K562 (cell line): ENCODE data around the gene GDF7. TPM values are rescaled to one million over a fixed set of nuclear protein-coding genes. Genes with fewer than 3 reads are reported as not detected.

ENCODE experiments used
- ATAC-seq: fragments of 200-7000 bp; cut with Tn5 transposase; 3 replicates; pipeline ENCODE4 v1.9.1; 2020; ENCODE audit warnings: moderate library complexity
- BruUV-seq: library from RNA; stranded (reverse); fragments of 400-500 nt; replicated peaks from 2 replicates; lab custom pipeline; 2021; lab: Mats Ljungman, UMichigan
- CTCF ChIA-PET: fragments of 300-600 bp; formaldehyde crosslinking; extraction: SDS; loops from one replicate; lab custom pipeline; 2021; ENCODE audit warnings: low intra/inter-chr PET ratio; lab: Yijun Ruan, JAX
- POLR2A ChIA-PET: fragments of 300-600, 350-650 bp; sonication (Branson Sonifier 250); formaldehyde crosslinking; extraction: SDS; loops from one replicate; lab custom pipeline; 2021; ENCODE audit warnings: antibody characterized with exemption, inconsistent platforms; lab: Yijun Ruan, JAX
- DNase-seq, 4 experiments: peaks; one replicate each; pipeline versions ENCODE4 v3.0.0 to v3.0.0-alpha.2; 2011 to 2018; ENCODE audit warnings: low spot score in 3 of 4, mixed read lengths in 3 of 4; ENCODE audit errors: extremely low read depth in 1 of 4
- FAIRE-seq: peaks from 2 replicates; lab custom pipeline; 2011; peaks lifted over from hg19 to GRCh38; lab: Jason Lieb, UNC
- H2AFZ ChIP-seq: 2 replicates; pipeline ENCODE4 v1.6.0; 2011; ENCODE audit warnings: low read depth, low read length, control low read depth, inconsistent platforms
- H3K27ac ChIP-seq: fragments of 200-600 bp; 3 replicates; pipeline ENCODE4 v1.8.0; 2011; ENCODE audit warnings: low read depth, mild to moderate bottlenecking, control low read depth, inconsistent platforms, low read length, moderate library complexity, mixed read lengths; ENCODE audit errors: extremely low read depth
- H3K27me3 ChIP-seq, 2 experiments: fragments of 300-600 bp in 1 of 2; 2 replicates in 1 of 2; 3 replicates in 1 of 2; pipeline versions ENCODE4 v1.6.0 to v1.8.0; 2011; ENCODE audit warnings: inconsistent platforms in 2 of 2, low read length in 2 of 2, mild to moderate bottlenecking in 1 of 2, mixed read lengths in 1 of 2, moderate library complexity in 1 of 2; ENCODE audit not compliant: control insufficient read depth in 2 of 2, insufficient read depth in 2 of 2
- H3K36me3 ChIP-seq: fragments of 300-600 bp; 3 replicates; pipeline ENCODE4 v1.8.0; 2011; ENCODE audit warnings: mild to moderate bottlenecking, low read length, inconsistent platforms; ENCODE audit not compliant: control insufficient read depth, insufficient read depth
- H3K4me1 ChIP-seq, 2 experiments: fragments of 200-600 bp in 1 of 2; replicated peaks in 1 of 2; 2 replicates in 1 of 2; 3 replicates in 1 of 2; pipeline versions ENCODE4 v1.5.1 to v1.8.0; 2011; ENCODE audit warnings: inconsistent platforms in 2 of 2, low read length in 2 of 2, mild to moderate bottlenecking in 1 of 2, mixed read lengths in 1 of 2, moderate library complexity in 1 of 2; ENCODE audit not compliant: control insufficient read depth in 2 of 2, insufficient read depth in 2 of 2
- H3K4me2 ChIP-seq: 2 replicates; pipeline ENCODE4 v1.6.1; 2011; ENCODE audit warnings: low read length, control low read depth, inconsistent platforms, mixed read lengths; ENCODE audit not compliant: insufficient read depth
- H3K4me3 ChIP-seq: fragments of 200-600 bp; sonication (generic), shearing (Covaris generic); 2 replicates; pipeline ENCODE4 v1.5.1; 2016; ENCODE audit warnings: control low read depth, inconsistent platforms
- H3K79me2 ChIP-seq: fragments of 200-600 bp; 3 replicates; pipeline ENCODE4 v1.8.0; 2011; ENCODE audit warnings: low read length, inconsistent platforms; ENCODE audit not compliant: control insufficient read depth, insufficient read depth
- H3K9ac ChIP-seq, 2 experiments: 2 replicates each; pipeline versions ENCODE4 v1.6.0 to v1.6.1; 2011; ENCODE audit warnings: low read depth in 2 of 2, low read length in 2 of 2, control low read depth in 1 of 2, inconsistent platforms in 1 of 2, mild to moderate bottlenecking in 1 of 2, mixed read lengths in 1 of 2; ENCODE audit not compliant: insufficient read depth in 1 of 2
- H3K9me1 ChIP-seq: one replicate; pipeline ENCODE4 v1.6.0; 2011; ENCODE audit warnings: inconsistent platforms, mild to moderate bottlenecking, low read length, moderate library complexity; ENCODE audit not compliant: control insufficient read depth, insufficient read depth
- H3K9me3 ChIP-seq: replicated peaks from 2 replicates; pipeline ENCODE4 v1.5.1; 2011; ENCODE audit warnings: low read depth, low read length, inconsistent platforms; ENCODE audit not compliant: control insufficient read depth, insufficient read depth
- H4K20me1 ChIP-seq: replicated peaks from 2 replicates; pipeline ENCODE4 v1.6.1; 2011; ENCODE audit warnings: low read length, inconsistent platforms, mixed read lengths; ENCODE audit not compliant: control insufficient read depth, insufficient read depth
- CHD1 ChIP-seq: fragments of 200-600 bp; sonication (generic); IDR thresholded peaks from one replicate; pipeline ENCODE4 v1.6.1; 2012; ENCODE audit warnings: mild to moderate bottlenecking, moderate library complexity, low read length, inconsistent platforms
- CHD4 ChIP-seq: fragments of 200-600 bp; sonication (generic); IDR thresholded peaks from 3 replicates; pipeline ENCODE4 v1.6.1; 2012; ENCODE audit warnings: low read depth, mild to moderate bottlenecking, mixed read lengths, low read length, inconsistent platforms; ENCODE audit not compliant: insufficient read depth, insufficient replicate concordance, poor library complexity, severe bottlenecking
- ERF ChIP-seq: fragments of 450-650 bp; formaldehyde crosslinking; IDR thresholded peaks from 2 replicates; pipeline ENCODE4 v1.4.0; 2020; ENCODE audit warnings: mild to moderate bottlenecking, mixed read lengths
- MEF2A ChIP-seq: IDR thresholded peaks from 2 replicates; pipeline ENCODE4 v1.6.1; 2011; ENCODE audit warnings: low read depth, mild to moderate bottlenecking, low read length, moderate library complexity; ENCODE audit not compliant: control insufficient read depth
- NR4A1 ChIP-seq, 2 experiments: fragments of 250-450 bp in 1 of 2; fragments of 450-650 bp in 1 of 2; sonication (Bioruptor Pico) in 1 of 2; IDR thresholded peaks; 2 replicates each; pipeline versions ENCODE4 v1.4.0 to v1.6.1; 2016 to 2020; ENCODE audit warnings: mild to moderate bottlenecking in 2 of 2, missing compliant biosample characterization in 1 of 2, missing genetic modification characterization in 1 of 2, moderate library complexity in 1 of 2
- PURB ChIP-seq: sonication (generic); formaldehyde crosslinking; IDR thresholded peaks from 2 replicates; pipeline ENCODE4 v1.9.0; 2021; ENCODE audit warnings: low read depth, mild to moderate bottlenecking, missing genetic modification reagents
- SREBF2 ChIP-seq: sonication (generic); formaldehyde crosslinking; IDR thresholded peaks from 2 replicates; pipeline ENCODE4 v1.4.0; 2020; ENCODE audit warnings: mild to moderate bottlenecking, missing genetic modification reagents
- XRCC4 ChIP-seq: IDR thresholded peaks from one replicate; pipeline ENCODE4 v1.6.1; 2011; ENCODE audit not compliant: insufficient read depth, insufficient read length; ENCODE audit errors: extremely low read depth
- ZNF175 ChIP-seq: fragments of 200-800 bp; sonication (Bioruptor generic); IDR thresholded peaks from 2 replicates; pipeline ENCODE4 v1.6.1; 2016; ENCODE audit warnings: low read depth, mild to moderate bottlenecking, missing genetic modification characterization, missing compliant biosample characterization
- ZNF197 ChIP-seq: fragments of 200-800 bp; sonication (Bioruptor generic); IDR thresholded peaks from 2 replicates; pipeline ENCODE4 v1.6.1; 2016; ENCODE audit warnings: low read depth, missing genetic modification characterization, missing compliant biosample characterization
- ZNF232 ChIP-seq: sonication (generic); formaldehyde crosslinking; IDR thresholded peaks from 2 replicates; pipeline ENCODE4 v1.8.0; 2022; ENCODE audit warnings: mild to moderate bottlenecking, missing genetic modification reagents
- ZNF699 ChIP-seq: fragments of 250-450 bp; sonication (Bioruptor Pico); IDR thresholded peaks from 2 replicates; pipeline ENCODE4 v1.8.0; 2021; ENCODE audit warnings: mild to moderate bottlenecking, moderate library complexity; ENCODE audit not compliant: insufficient replicate concordance
- ZNF77 ChIP-seq: fragments of 250-450 bp; sonication (Bioruptor Pico); IDR thresholded peaks from 2 replicates; pipeline ENCODE4 v1.5.0; 2020
- ZNF780A ChIP-seq: fragments of 250-450 bp; sonication (Bioruptor Pico); IDR thresholded peaks from 2 replicates; pipeline ENCODE4 v1.5.0; 2021; ENCODE audit warnings: mild to moderate bottlenecking
- WGBS: fragments of 100-300 bp; shearing (Covaris generic); methylation state at CpG from one replicate; pipeline ENCODE4 v1.1.6; 2016; ENCODE audit warnings: low coverage, mixed read lengths; ENCODE audit not compliant: insufficient coverage; ENCODE audit errors: missing lambda C conversion rate; 5-methylcytosine and 5-hydroxymethylcytosine counted together
- in situ Hi-C: fragments of 300-500 bp; cut with MboI; formaldehyde crosslinking; loops from 4 replicates; pipeline ENCODE4 v1.15.0; 2018; ENCODE audit warnings: inconsistent platforms, mixed read lengths
- intact Hi-C: fragments of 100-400 bp; cut with micrococcal nuclease; formaldehyde crosslinking; loops from 2 replicates; pipeline ENCODE4 v1.14.2; 2022
- polyA plus RNA-seq, 8 experiments: library from polyadenylated mRNA; depleted of rRNA in 4 of 8; stranded (reverse) in 5 of 8; unstranded in 3 of 8; fragments of >200 nt; fragmentation: Nextera tagmentation in 2 of 8; fragmentation: Illumina TruSeq in 1 of 8; extraction: Ambion mirVana in 2 of 8; extraction: Trizol in 1 of 8; gene quantifications; 2 replicates each; pipeline versions ENCODE4 v1.2.1 to v1.2.3, GENCODE V29; 2011 to 2014; ENCODE audit warnings: inconsistent platforms in 1 of 8, missing spikeins in 1 of 8
- total RNA-seq, 7 experiments: library from RNA; depleted of rRNA in 6 of 7; stranded (reverse); fragments of >200 nt in 6 of 7; fragmentation: Illumina TruSeq in 2 of 7; extraction: Trizol in 2 of 7; gene quantifications; 2 replicates each; pipeline versions ENCODE4 v1.2.1 to v1.2.3, GENCODE V29; 2011 to 2021; ENCODE audit warnings: low replicate concordance in 1 of 7
- TF ChIP-seq, protein P1 (sequence below): fragments of 250-450 bp; sonication (Bioruptor Pico); IDR thresholded peaks from 2 replicates; pipeline ENCODE4 v1.8.0; 2022; ENCODE audit warnings: inconsistent platforms, mild to moderate bottlenecking, moderate library complexity, borderline replicate concordance
- TF ChIP-seq, protein P2 (sequence below): sonication (generic); formaldehyde crosslinking; IDR thresholded peaks from 2 replicates; pipeline ENCODE4 v1.8.0; 2022; ENCODE audit warnings: missing genetic modification reagents, mild to moderate bottlenecking, borderline replicate concordance

Gene GDF7
- total and polyA plus RNA-seq, 9 of the 15 experiments (the other 6 are each of a cell fraction or from before 2014, with no cell fraction given), result 0.01 TPM; not detected in 7

DNA sequence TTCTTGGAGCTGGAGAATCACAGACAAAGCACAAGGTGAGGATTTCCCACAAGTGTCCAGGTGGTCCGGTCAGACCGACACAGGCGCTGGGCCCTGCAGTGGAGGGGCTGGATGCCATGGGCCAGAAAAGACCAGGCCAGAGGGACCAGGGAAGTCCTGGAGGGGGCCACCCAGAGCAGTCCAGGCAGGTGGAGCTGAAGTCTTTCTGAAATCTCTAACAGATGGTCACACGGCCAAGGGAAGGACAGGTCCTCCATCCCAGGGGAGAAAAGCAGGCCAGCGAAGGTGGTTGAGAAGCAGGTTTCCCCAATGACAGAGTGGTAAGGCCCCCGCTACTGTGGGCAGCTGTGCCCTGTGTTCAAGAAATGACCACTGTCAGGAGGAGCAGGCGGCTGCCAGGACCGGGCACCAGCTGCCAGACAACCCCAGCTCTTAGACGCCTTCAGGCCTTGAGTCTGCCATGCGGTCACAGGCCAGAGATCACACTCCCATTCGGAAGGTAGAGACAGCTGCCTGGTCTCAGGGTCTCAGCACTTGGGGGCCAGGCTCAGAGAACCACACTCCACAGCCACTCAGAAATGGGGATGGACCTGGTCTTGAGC lies 42.0 kb upstream of the GDF7 start:
- WGBS, result 66% methylated on average over 11 of the region's 11 CpGs
- Histone ChIP-seq H3K9ac (no peak overlapping the region; a peak in 1 of 4 replicates), H3K79me2 (no peaks in the 10 kb centered on the region), H3K4me2 (no peak overlapping the region), H3K27me3 (peaks cover 0 to 11% of the 10 kb centered on the region in 2 experiments; a peak in 1 of 5 replicates), H3K9me1 (no peaks in the 10 kb centered on the region), H3K27ac (no peak overlapping the region), H2AFZ (no peak overlapping the region), H3K4me1 (no peaks in the 10 kb centered on the region), H3K4me3 (no peak overlapping the region), H4K20me1 (no peaks in the 10 kb centered on the region), H3K36me3 (no peaks in the 10 kb centered on the region), H3K9me3 (no peaks in the 10 kb centered on the region)
- ChIA-PET POLR2A (interaction anchor here (1.2 to 1.5 kb wide), 2 partner anchors 10 to 16 kb away, joined by 3 read pairs; no protein-coding TSS in a partner anchor), CTCF (no interaction called here)
- in situ Hi-C loops, result no loop called here
- DNase-seq (no peak), ATAC-seq (no peak), FAIRE-seq (no peak)
- intact Hi-C loops, result no loop called here
- no peak for TF ChIP-seq ZNF699
- TF ChIP-seq, protein P1, sequence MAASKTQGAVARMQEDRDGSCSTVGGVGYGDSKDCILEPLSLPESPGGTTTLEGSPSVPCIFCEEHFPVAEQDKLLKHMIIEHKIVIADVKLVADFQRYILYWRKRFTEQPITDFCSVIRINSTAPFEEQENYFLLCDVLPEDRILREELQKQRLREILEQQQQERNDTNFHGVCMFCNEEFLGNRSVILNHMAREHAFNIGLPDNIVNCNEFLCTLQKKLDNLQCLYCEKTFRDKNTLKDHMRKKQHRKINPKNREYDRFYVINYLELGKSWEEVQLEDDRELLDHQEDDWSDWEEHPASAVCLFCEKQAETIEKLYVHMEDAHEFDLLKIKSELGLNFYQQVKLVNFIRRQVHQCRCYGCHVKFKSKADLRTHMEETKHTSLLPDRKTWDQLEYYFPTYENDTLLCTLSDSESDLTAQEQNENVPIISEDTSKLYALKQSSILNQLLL (CRISPR knock-in tag), result no peak
- TF ChIP-seq PURB (CRISPR knock-in tag), result no peak
- no peak for TF ChIP-seq ZNF232 (CRISPR knock-in tag)
- TF ChIP-seq MEF2A, result no peak
- TF ChIP-seq ZNF77 (CRISPR knock-in tag), result no peak
- no peak for TF ChIP-seq SREBF2 (CRISPR knock-in tag)
- no peak for TF ChIP-seq ERF
- no peak for TF ChIP-seq ZNF197 (CRISPR knock-in tag)
- TF ChIP-seq, protein P2, sequence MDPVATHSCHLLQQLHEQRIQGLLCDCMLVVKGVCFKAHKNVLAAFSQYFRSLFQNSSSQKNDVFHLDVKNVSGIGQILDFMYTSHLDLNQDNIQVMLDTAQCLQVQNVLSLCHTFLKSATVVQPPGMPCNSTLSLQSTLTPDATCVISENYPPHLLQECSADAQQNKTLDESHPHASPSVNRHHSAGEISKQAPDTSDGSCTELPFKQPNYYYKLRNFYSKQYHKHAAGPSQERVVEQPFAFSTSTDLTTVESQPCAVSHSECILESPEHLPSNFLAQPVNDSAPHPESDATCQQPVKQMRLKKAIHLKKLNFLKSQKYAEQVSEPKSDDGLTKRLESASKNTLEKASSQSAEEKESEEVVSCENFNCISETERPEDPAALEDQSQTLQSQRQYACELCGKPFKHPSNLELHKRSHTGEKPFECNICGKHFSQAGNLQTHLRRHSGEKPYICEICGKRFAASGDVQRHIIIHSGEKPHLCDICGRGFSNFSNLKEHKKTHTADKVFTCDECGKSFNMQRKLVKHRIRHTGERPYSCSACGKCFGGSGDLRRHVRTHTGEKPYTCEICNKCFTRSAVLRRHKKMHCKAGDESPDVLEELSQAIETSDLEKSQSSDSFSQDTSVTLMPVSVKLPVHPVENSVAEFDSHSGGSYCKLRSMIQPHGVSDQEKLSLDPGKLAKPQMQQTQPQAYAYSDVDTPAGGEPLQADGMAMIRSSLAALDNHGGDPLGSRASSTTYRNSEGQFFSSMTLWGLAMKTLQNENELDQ (CRISPR knock-in tag), result no peak
- TF ChIP-seq XRCC4, result no peak
- no peak for TF ChIP-seq ZNF780A (CRISPR knock-in tag)
- TF ChIP-seq CHD4, result no peak
- TF ChIP-seq CHD1, result no peak
- TF ChIP-seq NR4A1 (CRISPR knock-in tag; IDR thresholded peaks at IDR 0.05), result no peak
- no peak for TF ChIP-seq NR4A1 (tag; IDR thresholded peaks at IDR 0.05)
- no peak for TF ChIP-seq ZNF175
- no TSS peak for BruUV-seq
